Measurements from ENCODE around the gene SERP1.
A peak's percentile ranks its signal among the peaks of the same experiment; 100 is the strongest.

Gene SERP1

DNA sequence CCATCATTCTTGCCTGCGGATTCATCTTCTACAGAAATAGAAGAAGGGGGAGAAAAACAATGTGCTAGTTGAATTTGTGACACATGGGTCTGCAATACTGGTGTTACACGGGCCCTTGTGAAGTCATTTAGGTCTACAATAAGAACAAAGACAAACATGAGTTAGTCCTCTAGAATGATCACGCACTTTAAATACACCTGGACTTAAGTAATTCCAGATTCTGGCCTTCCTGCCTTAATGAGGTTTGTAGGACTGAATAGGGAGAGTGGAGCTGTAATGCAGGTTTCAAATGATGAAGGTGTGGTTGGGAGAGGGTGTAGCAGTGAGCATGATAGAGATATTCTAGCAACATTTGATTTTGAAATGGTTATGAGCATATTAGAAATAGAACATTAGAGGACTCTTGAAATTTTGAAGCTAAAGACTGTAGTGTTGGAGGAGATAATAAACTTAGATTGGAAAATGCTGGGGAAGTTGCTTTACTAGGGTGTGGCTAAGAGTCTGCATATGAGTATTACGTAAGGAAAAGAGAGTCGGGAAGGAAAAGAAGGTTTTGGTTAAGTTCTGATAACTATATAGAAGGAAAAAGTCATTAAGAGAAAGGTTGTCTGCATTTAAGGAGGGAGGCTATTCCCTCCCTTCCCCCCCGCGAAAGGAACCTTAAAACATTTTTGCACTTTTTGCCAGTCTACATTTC lies 897 bp upstream of the SERP1 start:
- in situ Hi-C loops (cut with HindIII; ENCODE audit: low pct_unique_long_range_greater_than_20kb, low sequenced_read_pairs), result no loop called here
- TF ChIP-seq JUND (IDR thresholded peaks at IDR 0.05; ENCODE audit: low read depth), result no peak
- DNase-seq (ENCODE audit: low read depth in 1 of 2, low spot score in 1 of 2), result no peak

DNA sequence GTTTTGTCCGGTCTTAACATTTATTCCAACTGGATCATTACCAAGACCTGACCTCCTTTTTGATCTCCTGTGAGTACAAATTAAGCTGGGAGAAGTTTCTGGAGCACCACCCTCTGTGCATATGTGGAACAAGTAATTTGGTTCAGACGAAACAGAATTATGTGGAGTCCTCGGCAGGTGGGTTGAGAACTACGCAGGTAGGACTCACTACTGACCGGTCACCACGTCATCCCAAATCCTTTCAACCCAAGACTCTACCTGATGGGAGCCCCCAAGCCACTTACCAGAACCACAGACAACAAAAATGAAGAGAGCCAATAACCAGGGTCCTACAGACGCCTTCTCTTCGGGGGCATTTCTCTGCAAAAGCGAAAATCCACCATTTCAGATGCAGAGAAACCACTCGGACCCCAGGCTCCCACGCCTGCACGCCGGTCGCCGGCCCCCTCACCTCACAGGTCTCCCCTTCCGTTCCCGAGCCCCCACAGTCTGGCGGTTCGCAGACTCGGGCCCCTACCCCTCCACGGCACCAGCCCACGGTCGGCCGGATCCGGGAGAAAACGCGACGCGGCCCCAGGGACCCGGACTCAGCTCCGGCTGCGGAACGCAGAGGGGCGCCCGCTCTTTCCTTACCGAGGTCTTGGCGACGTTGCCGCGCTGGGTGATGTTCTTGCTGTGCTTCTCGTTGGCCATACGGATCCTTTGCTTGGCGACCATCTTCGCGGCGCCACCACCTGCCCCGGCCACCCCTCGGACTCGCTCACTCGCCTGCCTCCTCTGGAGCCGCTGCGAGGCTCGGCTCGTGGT lies 674 bp downstream of the SERP1 start:
- in situ Hi-C loops (cut with HindIII; ENCODE audit: low pct_unique_long_range_greater_than_20kb, low sequenced_read_pairs), result no loop called here
- DNase-seq (ENCODE audit: low read depth in 1 of 2, low spot score in 1 of 2), result peak; percentile 22 to 71
- TF ChIP-seq JUND (IDR thresholded peaks at IDR 0.05; ENCODE audit: low read depth), result no peak

DNA sequence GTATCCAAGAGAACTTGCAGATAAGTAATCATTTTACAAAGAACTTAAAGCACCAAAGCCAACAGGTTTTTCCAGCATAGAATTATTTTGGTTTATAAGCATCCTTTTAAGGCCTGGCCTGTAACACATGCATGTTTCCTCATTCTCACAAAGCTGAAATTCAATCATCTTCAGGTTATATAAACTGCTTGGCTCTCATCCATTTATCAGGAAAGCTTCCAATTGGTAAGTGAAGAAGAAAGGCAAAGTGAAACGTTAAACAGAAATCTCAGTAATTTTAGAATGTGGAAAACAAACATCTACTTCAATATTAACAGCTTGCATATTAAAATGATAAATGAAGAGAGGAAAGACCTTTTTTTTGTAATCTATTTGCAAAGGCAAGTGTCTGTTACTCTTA lies 1.6 kb downstream of the SERP1 start:
- no peak for TF ChIP-seq JUND (IDR thresholded peaks at IDR 0.05; ENCODE audit: low read depth)
- no peak for DNase-seq (ENCODE audit: low read depth in 1 of 2, low spot score in 1 of 2)
- in situ Hi-C loops (cut with HindIII; ENCODE audit: low pct_unique_long_range_greater_than_20kb, low sequenced_read_pairs), result no loop called here

DNA sequence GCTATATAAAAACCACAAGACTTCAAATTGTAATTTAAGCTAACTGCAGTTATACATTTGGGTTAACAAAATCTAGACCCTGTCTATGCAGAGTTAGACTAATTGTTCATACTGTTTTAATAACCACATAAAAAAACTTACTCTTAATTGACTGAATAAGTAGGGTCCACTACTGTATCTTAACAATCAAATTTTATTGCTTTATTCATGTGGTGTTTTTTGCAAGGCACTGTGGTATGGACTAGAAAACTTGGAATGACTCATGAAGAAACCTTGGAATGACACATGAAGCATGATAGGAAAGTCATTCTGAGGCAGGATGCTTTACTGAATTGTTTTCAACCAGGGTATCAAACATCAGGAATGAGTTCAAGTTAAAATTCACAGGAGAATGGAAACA lies 2.3 kb downstream of the SERP1 start:
- in situ Hi-C loops (cut with HindIII; ENCODE audit: low pct_unique_long_range_greater_than_20kb, low sequenced_read_pairs), result no loop called here
- no peak for TF ChIP-seq JUND (IDR thresholded peaks at IDR 0.05; ENCODE audit: low read depth)
- DNase-seq (ENCODE audit: low read depth in 1 of 2, low spot score in 1 of 2), result no peak

DNA sequence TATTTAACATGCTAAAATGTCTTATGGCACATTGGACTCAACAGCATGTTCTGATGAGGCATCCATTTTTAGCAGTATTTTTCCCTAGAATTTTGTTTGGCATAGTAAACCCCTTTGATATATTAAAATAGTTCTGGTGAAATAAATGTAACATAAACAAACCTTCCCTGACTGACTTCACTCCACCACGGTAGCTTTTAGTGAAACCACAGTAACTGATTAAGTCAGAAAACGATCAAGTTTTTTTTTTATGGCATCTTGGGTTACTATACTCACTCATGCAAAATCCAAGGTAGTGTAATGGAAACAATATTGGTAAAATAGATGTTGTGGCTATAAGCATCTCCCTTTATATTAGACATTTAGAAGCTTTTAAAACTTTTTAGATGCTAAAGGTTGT lies 2.8 kb downstream of the SERP1 start:
- in situ Hi-C loops (cut with HindIII; ENCODE audit: low pct_unique_long_range_greater_than_20kb, low sequenced_read_pairs), result no loop called here

DNA sequence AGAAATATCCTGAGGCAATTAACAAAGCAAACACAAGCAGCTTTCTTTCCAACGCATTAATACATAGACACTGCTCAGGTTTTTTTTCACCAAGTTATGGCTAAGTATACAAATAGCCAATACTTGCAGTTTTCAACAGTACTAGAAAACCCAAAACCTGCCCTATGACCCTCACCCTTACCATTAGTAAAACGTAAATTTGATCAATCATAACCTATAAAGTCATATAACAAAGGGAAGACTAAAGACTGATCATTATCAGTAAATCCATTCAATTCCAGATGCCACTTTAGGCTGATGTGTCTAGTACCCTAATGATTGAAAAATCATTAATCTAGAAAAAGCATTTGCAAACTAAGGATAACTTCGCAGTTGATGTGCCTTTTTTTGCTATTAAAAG lies 3.2 kb downstream of the SERP1 start:
- no peak for TF ChIP-seq JUND (IDR thresholded peaks at IDR 0.05; ENCODE audit: low read depth)
- in situ Hi-C loops (cut with HindIII; ENCODE audit: low pct_unique_long_range_greater_than_20kb, low sequenced_read_pairs), result no loop called here

More for the DNA sequence above, 2.8 kb downstream of the SERP1 start:
- no peak for TF ChIP-seq JUND (IDR thresholded peaks at IDR 0.05; ENCODE audit: low read depth)
- DNase-seq (ENCODE audit: low read depth in 1 of 2, low spot score in 1 of 2), result no peak

DNA sequence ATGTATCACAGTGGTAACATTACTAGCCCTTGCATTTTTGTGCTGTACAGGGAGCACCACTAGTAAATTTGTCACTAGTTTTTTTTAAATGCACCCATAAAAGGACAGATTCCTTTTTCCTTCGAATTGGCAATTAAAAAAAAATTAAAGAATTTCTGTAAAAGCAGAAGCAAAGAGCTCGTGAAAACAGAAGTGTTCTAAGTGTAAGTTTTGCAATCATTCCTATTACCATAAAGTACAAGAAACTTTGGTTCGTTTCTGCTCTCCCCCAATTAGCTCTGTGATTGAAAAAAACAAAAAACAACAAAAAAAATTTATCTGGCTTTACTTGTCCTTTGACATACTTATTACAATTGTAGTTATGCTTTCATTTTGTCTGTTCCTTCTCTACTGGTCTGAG lies 5.3 kb downstream of the SERP1 start:
- no peak for TF ChIP-seq JUND (IDR thresholded peaks at IDR 0.05; ENCODE audit: low read depth)
- no peak for DNase-seq (ENCODE audit: low read depth in 1 of 2, low spot score in 1 of 2)
- in situ Hi-C loops (cut with HindIII; ENCODE audit: low pct_unique_long_range_greater_than_20kb, low sequenced_read_pairs), result no loop called here

More for the DNA sequence above, 3.2 kb downstream of the SERP1 start:
- DNase-seq (ENCODE audit: low read depth in 1 of 2, low spot score in 1 of 2), result no peak

DNA sequence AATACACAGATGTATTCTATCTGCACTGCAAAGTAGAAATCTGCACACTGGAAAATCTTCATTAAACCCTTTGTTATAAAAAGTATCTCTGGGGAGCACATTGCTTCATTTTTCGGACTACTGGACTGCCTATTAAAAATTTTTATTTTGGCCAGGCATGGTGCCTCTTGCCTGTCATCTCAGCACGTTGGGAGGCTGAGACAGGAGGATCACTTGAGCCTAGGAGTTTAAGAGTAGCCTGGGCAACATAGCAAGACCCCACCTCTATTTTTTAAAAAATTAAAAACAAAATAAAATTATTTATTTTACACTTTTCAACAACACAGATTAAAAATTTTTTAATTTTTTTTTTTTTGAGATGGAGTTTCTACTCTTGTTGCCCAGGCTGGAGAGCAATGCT lies 6.0 kb downstream of the SERP1 start:
- no peak for TF ChIP-seq JUND (IDR thresholded peaks at IDR 0.05; ENCODE audit: low read depth)
- no peak for DNase-seq (ENCODE audit: low read depth in 1 of 2, low spot score in 1 of 2)
- in situ Hi-C loops (cut with HindIII; ENCODE audit: low pct_unique_long_range_greater_than_20kb, low sequenced_read_pairs), result no loop called here

DNA sequence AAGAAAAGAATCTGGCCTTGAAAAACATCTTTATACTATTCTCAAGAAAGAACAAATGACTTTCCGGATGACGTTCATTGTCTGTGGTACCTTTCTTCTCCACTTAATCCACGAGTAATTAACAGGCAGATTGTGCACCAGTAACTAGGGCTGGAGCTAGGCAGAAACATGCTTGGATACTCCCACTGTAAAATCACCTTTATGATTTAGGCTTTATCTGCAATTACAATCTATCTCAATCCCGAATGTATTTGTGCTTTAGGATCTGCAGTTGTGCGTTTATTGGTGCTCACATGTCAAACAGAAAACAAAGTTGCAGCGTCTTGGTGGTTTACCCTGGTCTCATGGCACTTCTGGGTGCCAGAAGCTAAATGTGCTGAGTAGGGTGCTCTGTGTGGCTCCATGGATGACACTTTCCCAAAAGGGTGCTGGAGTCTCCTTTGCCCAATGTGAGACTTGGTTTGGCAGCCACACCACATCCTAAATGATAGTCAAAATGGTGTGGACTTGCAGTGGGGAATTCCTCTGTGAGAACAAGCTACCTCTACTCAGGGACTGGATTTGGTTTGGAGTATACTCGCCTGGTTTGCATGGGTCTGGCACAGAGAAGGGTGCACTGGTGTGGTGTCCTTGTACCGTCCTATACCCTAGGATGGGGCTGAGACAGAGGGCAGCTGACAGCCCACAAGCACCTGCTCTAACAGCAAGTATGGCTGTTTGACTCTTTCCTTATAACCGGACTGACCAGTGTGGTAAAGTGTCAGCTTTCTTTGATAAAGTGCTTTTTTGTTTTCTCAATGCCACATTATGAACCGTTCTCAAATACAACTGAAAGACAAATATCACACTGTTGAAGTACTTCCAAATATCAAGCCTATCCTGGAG lies 7.7 kb downstream of the SERP1 start:
- in situ Hi-C loops (cut with HindIII; ENCODE audit: low pct_unique_long_range_greater_than_20kb, low sequenced_read_pairs), result no loop called here
- DNase-seq (ENCODE audit: low read depth in 1 of 2, low spot score in 1 of 2), result peak in 1 of 2 experiments; percentile 58
- no peak for TF ChIP-seq JUND (IDR thresholded peaks at IDR 0.05; ENCODE audit: low read depth)

DNA sequence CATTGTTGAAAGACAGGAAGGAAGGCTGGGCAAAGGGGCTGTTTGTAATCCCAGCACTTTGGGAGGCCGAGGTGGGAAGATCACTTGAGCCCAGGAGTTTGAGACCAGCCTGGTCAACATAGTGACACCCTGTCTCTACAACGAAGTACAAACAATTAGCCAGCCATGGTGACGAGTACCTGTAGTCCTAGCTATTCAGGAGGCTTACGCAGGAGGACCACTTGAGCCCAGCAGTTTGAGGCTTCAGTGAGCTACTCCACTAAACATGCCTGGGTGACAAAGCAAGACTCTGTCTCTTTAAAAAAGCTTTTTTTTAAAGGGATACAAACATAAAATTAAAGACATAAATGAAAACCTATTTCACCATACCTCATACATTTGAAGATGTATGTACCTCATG lies 11.1 kb downstream of the SERP1 start:
- in situ Hi-C loops (cut with HindIII; ENCODE audit: low pct_unique_long_range_greater_than_20kb, low sequenced_read_pairs), result no loop called here
- TF ChIP-seq JUND (IDR thresholded peaks at IDR 0.05; ENCODE audit: low read depth), result no peak
- no peak for DNase-seq (ENCODE audit: low read depth in 1 of 2, low spot score in 1 of 2)

DNA sequence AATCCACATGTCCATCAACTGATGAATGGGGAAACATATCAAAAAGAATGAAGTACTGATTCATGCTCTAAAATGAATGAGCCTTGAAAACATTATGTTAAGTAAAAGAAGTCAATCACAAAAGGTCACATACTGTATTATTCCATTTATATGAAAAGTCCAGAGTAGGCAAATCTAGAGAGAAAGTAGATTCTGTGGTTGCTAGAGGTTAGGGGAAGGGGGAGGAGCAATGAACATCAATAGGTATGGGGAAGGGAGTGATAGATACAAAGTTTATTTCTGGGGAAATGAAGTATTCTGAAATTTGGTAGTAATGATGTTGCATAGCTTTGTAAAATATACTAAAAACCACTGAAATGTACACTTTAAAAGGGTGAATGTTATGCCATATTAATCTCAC lies 14.5 kb downstream of the SERP1 start:
- no peak for TF ChIP-seq JUND (IDR thresholded peaks at IDR 0.05; ENCODE audit: low read depth)
- no peak for DNase-seq (ENCODE audit: low read depth in 1 of 2, low spot score in 1 of 2)
- in situ Hi-C loops (cut with HindIII; ENCODE audit: low pct_unique_long_range_greater_than_20kb, low sequenced_read_pairs), result no loop called here

DNA sequence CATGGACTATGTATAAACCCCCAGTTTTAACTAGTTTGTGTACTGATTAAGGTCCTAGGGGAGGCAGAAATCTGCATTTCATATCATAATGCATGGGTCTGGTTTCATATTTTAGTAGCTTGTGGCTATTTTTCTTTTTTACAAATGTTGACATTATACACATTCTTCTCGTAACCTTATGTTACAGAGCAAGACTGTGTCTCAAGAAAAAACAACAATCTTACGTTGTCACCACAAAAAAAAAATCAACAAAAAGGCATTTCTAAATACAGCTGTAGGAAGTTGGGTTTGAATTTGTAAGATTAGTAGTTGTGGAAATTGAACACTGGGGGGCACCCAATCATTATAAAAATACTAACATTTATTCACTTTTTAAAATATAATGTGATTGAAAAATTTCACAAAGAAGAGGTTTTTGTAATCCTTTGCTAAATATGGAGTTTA lies 17.9 kb downstream of the SERP1 start:
- no peak for TF ChIP-seq JUND (IDR thresholded peaks at IDR 0.05; ENCODE audit: low read depth)
- in situ Hi-C loops (cut with HindIII; ENCODE audit: low pct_unique_long_range_greater_than_20kb, low sequenced_read_pairs), result no loop called here
- DNase-seq (ENCODE audit: low read depth in 1 of 2, low spot score in 1 of 2), result peak in 1 of 2 experiments; percentile 38
